Activated gamma-delta T cell (primary cell): ENCODE results near the gene ZNF804B.

Experiments
- DNase-seq: peaks from one replicate; lab custom pipeline; 2025; lab: John Stamatoyannopoulos, UW

The ZNF804B gene

DNA sequence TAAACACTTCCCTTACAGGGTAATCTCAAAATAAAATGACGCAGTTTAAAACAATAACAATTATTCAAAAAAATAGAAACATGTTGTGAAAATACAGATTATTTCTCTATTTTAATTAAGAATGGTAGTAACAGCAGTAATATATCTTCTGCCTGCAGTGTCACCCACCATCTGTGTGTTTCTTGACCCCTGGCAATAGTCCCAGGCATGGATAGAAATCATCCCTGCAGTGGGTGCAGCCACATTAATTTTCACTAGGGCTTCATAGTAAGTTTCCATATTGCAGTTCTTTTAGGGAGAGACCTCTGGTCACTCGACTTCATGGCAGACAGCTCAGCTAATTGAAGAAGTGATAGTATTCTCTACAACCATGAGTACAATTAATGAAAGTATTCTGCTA, 506.1 kb downstream of the ZNF804B start:
- no peak for DNase-seq

GRCh38 chr7:89283302-89283701, 523.8 kb downstream of the ZNF804B start:
- DNase-seq, result no peak

DNA sequence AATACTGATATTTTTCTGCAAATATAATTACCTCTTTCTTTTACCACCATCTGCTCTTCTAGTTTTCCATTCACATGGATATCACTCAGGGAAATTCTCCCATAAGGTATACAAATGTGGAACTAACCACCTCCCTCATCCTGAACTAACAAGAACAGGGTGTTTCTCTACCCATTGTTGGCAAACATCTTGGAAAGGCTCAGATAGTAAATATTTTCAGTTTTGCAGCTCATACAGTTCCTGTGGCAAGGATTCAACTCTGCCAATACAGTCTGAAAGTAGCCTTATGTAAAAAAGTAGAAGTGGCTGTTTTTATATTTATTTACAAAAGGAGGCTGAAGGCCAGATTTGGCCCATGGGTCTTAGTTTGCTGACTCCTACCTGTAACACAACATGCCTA, 549.0 kb downstream of the ZNF804B start:
- no peak for DNase-seq

GRCh38 chr7:89311886-89312285, 552.4 kb downstream of the ZNF804B start:
- no peak for DNase-seq

- DNase-seq, result no peak
Observed at GRCh38 chr7:89312551-89312950, 553.1 kb downstream of the ZNF804B start.

- no peak for DNase-seq
Observed at GRCh38 chr7:89316584-89317251, 557.2 kb downstream of the ZNF804B start.

DNA sequence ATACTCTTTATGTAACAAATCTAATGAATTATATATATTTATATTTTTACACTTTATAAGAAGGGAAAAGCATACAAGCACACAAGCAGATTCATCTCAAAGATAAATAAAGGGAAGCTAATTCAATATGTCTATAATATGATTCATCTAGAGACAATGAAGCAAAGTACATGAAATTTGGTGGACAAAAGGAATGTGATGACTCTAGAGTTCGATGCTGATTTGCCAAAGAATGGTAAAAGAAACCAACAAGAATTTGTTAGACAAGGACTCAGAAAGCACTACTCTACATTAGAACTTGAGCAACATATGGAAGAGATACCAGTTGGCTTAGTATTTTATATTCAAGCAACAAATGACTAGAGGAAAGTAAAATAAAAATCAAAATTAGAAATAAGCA, 572.5 kb downstream of the ZNF804B start:
- DNase-seq, result no peak

DNA sequence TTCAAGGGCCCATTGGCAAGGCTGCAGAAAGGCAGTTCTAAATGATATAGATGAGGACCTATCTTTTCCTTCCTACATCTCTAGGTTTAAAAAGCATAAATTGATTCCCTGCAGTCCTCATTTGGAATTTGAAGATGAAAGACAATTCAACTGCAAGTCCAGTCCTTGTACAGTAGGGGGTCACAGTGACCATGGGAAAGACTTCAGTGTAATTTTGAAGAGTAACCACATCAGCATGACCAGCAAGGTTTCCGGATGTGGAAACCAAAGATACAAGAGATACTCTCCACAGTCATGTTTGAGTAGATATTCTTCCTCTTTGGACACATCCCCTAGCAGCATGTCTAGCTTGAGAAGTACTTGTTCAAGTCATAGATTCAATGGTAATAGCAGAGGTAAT, 575.3 kb downstream of the ZNF804B start:
- no peak for DNase-seq

DNA sequence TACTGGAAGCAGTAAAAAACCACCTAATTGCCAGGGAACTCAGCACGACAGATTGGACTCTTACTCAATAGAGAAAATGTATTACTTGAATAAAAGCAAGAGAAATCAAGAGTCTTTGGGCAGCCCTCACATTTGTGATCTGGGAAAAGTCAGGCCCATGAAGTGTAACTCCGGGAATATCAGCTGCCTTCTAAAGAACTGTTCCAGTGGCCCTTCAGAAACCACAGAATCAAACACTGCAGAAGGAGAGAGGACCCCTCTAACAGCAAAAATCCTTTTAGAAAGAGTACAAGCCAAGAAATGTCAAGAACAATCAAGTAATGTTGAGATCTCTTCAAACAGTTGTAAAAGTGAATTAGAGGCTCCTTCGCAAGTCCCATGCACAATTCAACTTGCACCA, 576.0 kb downstream of the ZNF804B start:
- DNase-seq, result no peak

DNA sequence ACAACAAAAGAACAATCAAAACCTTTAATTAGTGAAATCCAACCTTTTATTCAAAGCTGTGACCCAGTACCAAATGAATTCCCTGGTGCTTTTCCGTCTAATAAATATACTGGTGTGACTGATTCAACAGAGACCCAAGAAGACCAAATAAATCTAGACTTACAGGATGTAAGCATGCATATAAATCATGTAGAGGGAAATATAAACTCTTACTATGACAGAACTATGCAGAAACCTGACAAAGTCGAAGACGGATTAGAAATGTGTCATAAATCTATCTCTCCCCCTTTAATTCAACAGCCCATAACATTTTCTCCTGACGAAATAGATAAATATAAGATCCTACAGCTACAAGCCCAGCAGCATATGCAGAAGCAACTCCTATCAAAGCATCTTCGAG, 576.6 kb downstream of the ZNF804B start:
- DNase-seq, result no peak

DNA sequence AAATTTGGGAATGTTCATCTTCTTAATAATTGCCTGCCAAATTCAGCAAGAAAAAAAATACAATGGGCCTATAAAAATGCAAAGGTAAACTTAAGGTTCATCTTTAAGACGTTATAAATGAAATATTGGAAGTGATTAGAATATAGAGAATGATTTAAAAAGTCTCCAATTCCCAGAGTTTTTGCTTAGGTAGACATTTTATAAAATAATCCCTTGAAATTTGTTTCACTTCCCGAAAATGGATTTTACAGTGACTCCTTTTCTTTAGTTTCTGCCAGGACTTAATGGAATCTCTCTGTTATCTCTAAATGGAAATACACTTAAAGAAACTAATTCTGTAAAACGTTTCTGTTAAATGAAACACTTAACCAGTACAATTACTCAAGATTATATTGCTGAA, 580.2 kb downstream of the ZNF804B start:
- no peak for DNase-seq

DNA sequence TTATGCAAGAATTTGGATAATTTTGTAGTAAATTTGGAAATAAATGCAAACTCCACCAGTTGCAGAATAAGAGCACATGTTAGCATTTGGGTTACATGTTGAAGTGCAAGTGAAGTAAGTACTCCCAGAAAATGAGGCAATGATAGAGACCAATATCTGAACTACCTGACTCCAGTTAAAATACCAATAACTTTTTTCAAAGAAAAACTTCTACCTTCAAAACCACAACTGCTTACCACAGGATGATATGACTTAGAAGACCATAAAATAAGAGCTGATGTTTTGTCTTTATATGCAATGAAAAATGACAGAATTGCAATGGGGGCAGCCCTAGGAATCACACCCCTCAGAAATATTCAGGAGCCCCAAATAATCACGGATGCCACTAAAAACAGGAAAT, 597.6 kb downstream of the ZNF804B start:
- no peak for DNase-seq

DNA sequence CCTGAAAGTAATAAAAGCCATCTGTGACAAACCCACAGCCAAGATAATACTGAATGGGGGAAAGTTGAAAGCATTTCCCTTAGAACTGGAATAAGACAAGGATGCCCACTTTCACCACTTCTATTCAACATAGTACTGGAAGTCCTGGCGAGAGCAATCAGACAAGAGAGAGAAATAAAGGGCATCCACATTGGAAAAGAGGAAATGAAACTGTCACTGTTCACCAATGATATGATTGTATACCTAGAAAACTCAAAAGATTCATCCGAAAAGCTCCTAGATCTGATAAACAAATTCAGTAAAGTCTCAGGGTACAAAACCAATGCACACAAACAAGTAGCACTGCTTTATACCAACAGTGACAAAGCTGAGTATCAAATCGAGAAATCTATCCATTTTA, 617.7 kb downstream of the ZNF804B start:
- DNase-seq, result no peak

DNA sequence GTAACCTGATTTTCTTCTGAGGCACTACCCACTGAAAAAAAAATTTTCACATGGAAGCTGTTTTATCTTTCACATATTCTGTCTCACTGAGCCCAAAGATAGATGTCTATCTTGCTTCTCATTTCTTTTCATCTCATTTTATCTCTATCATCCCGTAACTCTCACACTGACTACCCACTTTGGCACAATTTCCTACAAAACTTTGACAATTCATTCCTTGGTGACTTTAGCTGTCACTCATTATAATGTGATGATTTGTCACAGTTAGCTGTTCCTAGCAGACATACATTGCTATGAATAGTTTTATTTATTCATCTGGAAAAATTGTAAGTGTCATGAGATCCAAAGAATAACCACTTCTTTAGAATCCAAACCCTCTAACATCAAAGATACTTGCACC, 625.9 kb downstream of the ZNF804B start:
- DNase-seq, result no peak
